HFFc6 (cell line): ENCODE measurements around the gene FUT4. TPM values are rescaled to one million over a fixed set of nuclear protein-coding genes. Genes with fewer than 3 reads are reported as not detected.

Source experiments
- DNase-seq: peaks from one replicate; pipeline ENCODE4 v3.0.0-alpha.2; 2018
- H3K27ac Mint-ChIP-seq: 2 replicates; pipeline ENCODE4 v1.8.0; 2020; ENCODE audit warnings: mild to moderate bottlenecking, mixed read lengths
- H3K27me3 Mint-ChIP-seq: 2 replicates; pipeline ENCODE4 v1.8.0; 2021; ENCODE audit warnings: mild to moderate bottlenecking, moderate library complexity, mixed read lengths; ENCODE audit not compliant: insufficient read depth
- H3K36me3 Mint-ChIP-seq: 2 replicates; pipeline ENCODE4 v1.8.0; 2021; ENCODE audit warnings: low read depth, mixed read lengths
- H3K4me1 Mint-ChIP-seq: 2 replicates; pipeline ENCODE4 v1.8.0; 2020; ENCODE audit warnings: low read depth, mixed read lengths
- H3K4me3 Mint-ChIP-seq: 2 replicates; pipeline ENCODE4 v1.8.0; 2020; ENCODE audit warnings: mild to moderate bottlenecking, moderate library complexity, mixed read lengths
- H3K9me3 Mint-ChIP-seq: 2 replicates; pipeline ENCODE4 v1.8.0; 2020; ENCODE audit warnings: mild to moderate bottlenecking, mixed read lengths
- CTCF ChIP-seq: fragments of 200-600 bp; sonication (generic); IDR thresholded peaks from 2 replicates; pipeline ENCODE4 v1.5.0; 2021; ENCODE audit warnings: antibody characterized with exemption, mild to moderate bottlenecking
- total RNA-seq, 6 experiments: library from RNA; stranded (reverse); fragmentation: NEBNext Ultra II Directional; extraction: Animal tissue kit (Norgen Biotek cat#: 25700); gene quantifications; 2 replicates in 1 of 6; 3 replicates in 5 of 6; pipeline ENCODE4 v1.2.3, GENCODE V29; 2021

FUT4 gene
- total RNA-seq, 6 experiments from 2014 or later, result 0.85 to 3.3 (median 3.0) TPM

GRCh38 chr11:94545264-94546161 is 1.8 kb downstream of the FUT4 start:
- H3K4me1 Mint-ChIP-seq, result peaks cover 35% of the 10 kb centered on the region
- H3K36me3 Mint-ChIP-seq, result peaks cover 6% of the 10 kb centered on the region; the same call in 1 of the 2 replicates
- H3K9me3 Mint-ChIP-seq, result no peaks in the 10 kb centered on the region
- H3K27me3 Mint-ChIP-seq, result peaks cover 4% of the 10 kb centered on the region; the same call in 1 of the 2 replicates
- DNase-seq, result no peak
- peak overlapping the region; percentile 71 for H3K4me3 Mint-ChIP-seq
- H3K27ac Mint-ChIP-seq, result peak overlapping the region; percentile 42; the same call in 1 of the 2 replicates
- TF ChIP-seq CTCF, result no peak

- Mint-ChIP-seq H3K27me3 (peaks cover under 1% of the 10 kb centered on the region; the same call in 1 of the 2 replicates), H3K9me3 (no peaks in the 10 kb centered on the region), H3K36me3 (peaks cover 6% of the 10 kb centered on the region; the same call in 1 of the 2 replicates), H3K4me3 (peak overlapping the region; percentile 69; the same call in 1 of the 2 replicates), H3K4me1 (peaks cover 35% of the 10 kb centered on the region), H3K27ac (no peak overlapping the region; the same call in 1 of the 2 replicates)
- TF ChIP-seq CTCF, result no peak
- DNase-seq, result no peak
Observed at GRCh38 chr11:94546162-94546470, 2.4 kb downstream of the FUT4 start.

GRCh38 chr11:94546886-94547285 is 3.2 kb downstream of the FUT4 start:
- Mint-ChIP-seq H3K36me3 (peaks cover 6% of the 10 kb centered on the region; the same call in 1 of the 2 replicates), H3K4me3 (peak overlapping the region; percentile 61; the same call in 1 of the 2 replicates), H3K4me1 (peaks cover 35% of the 10 kb centered on the region), H3K9me3 (no peaks in the 10 kb centered on the region), H3K27me3 (no peaks in the 10 kb centered on the region; the same call in 1 of the 2 replicates), H3K27ac (no peak overlapping the region)
- no peak for DNase-seq
- TF ChIP-seq CTCF, result no peak; the same call in 1 of the 2 replicates

GRCh38 chr11:94549146-94549545 is 5.4 kb downstream of the FUT4 start:
- H3K9me3 Mint-ChIP-seq, result no peaks in the 10 kb centered on the region
- H3K4me1 Mint-ChIP-seq, result peaks cover 24% of the 10 kb centered on the region
- no peaks in the 10 kb centered on the region; the same call in 1 of the 2 replicates for H3K27me3 Mint-ChIP-seq
- no peak overlapping the region for H3K27ac Mint-ChIP-seq
- H3K4me3 Mint-ChIP-seq, result no peak overlapping the region
- TF ChIP-seq CTCF, result no peak
- DNase-seq, result no peak
- peaks cover 6% of the 10 kb centered on the region; the same call in 1 of the 2 replicates for H3K36me3 Mint-ChIP-seq

- Mint-ChIP-seq H3K36me3 (peaks cover 5% of the 10 kb centered on the region; the same call in 1 of the 2 replicates), H3K9me3 (no peaks in the 10 kb centered on the region)
- no peak for DNase-seq
Observed at GRCh38 chr11:94550513-94550912, 6.8 kb downstream of the FUT4 start.

More at GRCh38 chr11:94550513-94550912, 6.8 kb downstream of the FUT4 start:
- Mint-ChIP-seq H3K4me3 (no peak overlapping the region), H3K4me1 (peaks cover 23% of the 10 kb centered on the region), H3K27ac (no peak overlapping the region), H3K27me3 (peaks cover 2% of the 10 kb centered on the region; the same call in 1 of the 2 replicates)
- no peak for TF ChIP-seq CTCF
